OCI-LY7 (cell line): ENCODE results near the gene LRPAP1. TPM values are rescaled to one million over a fixed set of nuclear protein-coding genes. Genes with fewer than 3 reads are reported as not detected.

Experiments
- BruUV-seq: library from RNA; stranded (reverse); fragments of 400-500 nt; replicated peaks from 2 replicates; lab custom pipeline; 2021; lab: Mats Ljungman, UMichigan
- CTCF ChIA-PET: fragments of 300-600 bp; sonication (Branson Sonifier 250); formaldehyde crosslinking; loops from one replicate; lab custom pipeline; 2022; ENCODE audit warnings: antibody characterized with exemption; ENCODE audit not compliant: unreplicated experiment; lab: Charles Lee
- POLR2A ChIA-PET: fragments of 300-600 bp; sonication (Branson Sonifier 250); formaldehyde crosslinking; loops from one replicate; lab custom pipeline; 2022; ENCODE audit warnings: antibody characterized with exemption; lab: Charles Lee
- DNase-seq: peaks from one replicate; pipeline ENCODE4 v3.0.0-alpha.2; 2015; ENCODE audit warnings: low spot score
- H2AFZ ChIP-seq: fragments of 200-600 bp; sonication (generic), shearing (Covaris generic); 2 replicates; pipeline ENCODE4 v1.6.1; 2014; ENCODE audit warnings: mild to moderate bottlenecking, antibody characterized with exemption, low read length, moderate library complexity
- H3K27ac ChIP-seq: fragments of 200-600 bp; sonication (generic); 2 replicates; pipeline ENCODE4 v1.5.1; 2014; ENCODE audit warnings: mixed run types, low read depth, mild to moderate bottlenecking, moderate library complexity, low read length, inconsistent platforms; ENCODE audit not compliant: poor library complexity, severe bottlenecking
- H3K36me3 ChIP-seq: fragments of 200-600 bp; sonication (generic); 2 replicates; pipeline ENCODE4 v1.6.1; 2014; ENCODE audit warnings: mild to moderate bottlenecking, antibody characterized with exemption, low read length, moderate library complexity, mixed read lengths; ENCODE audit not compliant: insufficient read depth
- H3K4me1 ChIP-seq: fragments of 200-600 bp; sonication (generic); 2 replicates; pipeline ENCODE4 v1.5.1; 2014; ENCODE audit warnings: mild to moderate bottlenecking, low read length; ENCODE audit not compliant: insufficient read depth, poor library complexity, severe bottlenecking
- H3K4me2 ChIP-seq: fragments of 200-600 bp; sonication (generic); 2 replicates; pipeline ENCODE4 v1.6.1; 2014; ENCODE audit warnings: mild to moderate bottlenecking, low read length
- H3K4me3 ChIP-seq: fragments of 200-600 bp; sonication (generic); 2 replicates; pipeline ENCODE4 v1.5.1; 2014; ENCODE audit warnings: mild to moderate bottlenecking, low read depth, low read length; ENCODE audit not compliant: poor library complexity, severe bottlenecking
- H3K79me2 ChIP-seq: fragments of 200-600 bp; sonication (generic); 2 replicates; pipeline ENCODE4 v1.6.1; 2016; ENCODE audit warnings: low read depth, mild to moderate bottlenecking, low read length, moderate library complexity, mixed read lengths; ENCODE audit not compliant: insufficient read depth
- H3K9me2 ChIP-seq: fragments of 200-600 bp; sonication (generic); 2 replicates; pipeline ENCODE4 v1.6.1; 2016; ENCODE audit warnings: mild to moderate bottlenecking, low read length, mixed read lengths; ENCODE audit not compliant: insufficient read depth
- H3K9me3 ChIP-seq: fragments of 200-600 bp; sonication (generic); 2 replicates; pipeline ENCODE4 v1.6.1; 2014; ENCODE audit warnings: mild to moderate bottlenecking, mixed run types, low read length, mixed read lengths
- H4K20me1 ChIP-seq: fragments of 200-600 bp; sonication (generic); 2 replicates; pipeline ENCODE4 v1.6.1; 2014; ENCODE audit warnings: mild to moderate bottlenecking, antibody characterized with exemption, low read length, moderate library complexity, mixed read lengths; ENCODE audit not compliant: insufficient read depth
- CTCF ChIP-seq: fragments of 200-600 bp; sonication (generic); conservative IDR thresholded peaks from 2 replicates; pipeline ENCODE4 v1.5.1; 2014; ENCODE audit warnings: mild to moderate bottlenecking, antibody characterized with exemption, low read length, moderate library complexity, mixed read lengths
- EZH2phosphoT487 ChIP-seq: fragments of 200-600 bp; sonication (generic); IDR thresholded peaks from 2 replicates; pipeline ENCODE4 v1.6.1; 2018; ENCODE audit warnings: low read depth, borderline replicate concordance, mild to moderate bottlenecking, mixed run types, antibody characterized with exemption, low read length, moderate library complexity, mixed read lengths
- intact Hi-C: fragments of 100-400 bp; cut with micrococcal nuclease; formaldehyde crosslinking; loops from one replicate; pipeline ENCODE4 v1.10.0; 2022; ENCODE audit not compliant: unreplicated experiment
- total RNA-seq, 2 experiments: library from RNA; depleted of rRNA in 1 of 2; stranded (reverse); fragments of >200 nt in 1 of 2; shearing (Covaris generic) in 1 of 2; gene quantifications; 2 replicates each; pipeline ENCODE4 v1.2.3, GENCODE V29; 2014 to 2022

LRPAP1 gene
- total RNA-seq, 2 experiments from 2014 or later: 46.2 to 54.7 TPM

- no TSS peak for BruUV-seq
- H3K36me3 ChIP-seq: no peaks in the 10 kb centered on the region
Measured at GRCh38 chr4:3473996-3474765, 58.0 kb downstream of the LRPAP1 start.

GRCh38 chr4:3473181-3473950 lies 58.9 kb downstream of the LRPAP1 start:
- ChIA-PET POLR2A (no interaction called here), CTCF (interaction anchor here (0.5 to 0.7 kb wide), 2 partner anchors 12 to 134 kb away, joined by 3 to 6 read pairs; no protein-coding TSS in a partner anchor)
- Histone ChIP-seq H2AFZ (no peak overlapping the region), H3K36me3 (no peaks in the 10 kb centered on the region), H3K9me2 (no peaks in the 10 kb centered on the region), H3K4me3 (no peak overlapping the region), H3K4me1 (no peaks in the 10 kb centered on the region), H3K79me2 (no peaks in the 10 kb centered on the region), H3K9me3 (0 out of 2 replicates have a peak, but pooled peaks cover 3% of the 10 kb centered on the region), H3K4me2 (no peak overlapping the region), H3K27ac (no peak overlapping the region), H4K20me1 (no peaks in the 10 kb centered on the region)
- TF ChIP-seq EZH2phosphoT487: no peak
- no peak for DNase-seq
- BruUV-seq: no TSS peak
- intact Hi-C loops: no loop called here

More at GRCh38 chr4:3473996-3474765, 58.0 kb downstream of the LRPAP1 start:
- Histone ChIP-seq H3K9me3 (no peaks in the 10 kb centered on the region), H4K20me1 (no peaks in the 10 kb centered on the region), H2AFZ (no peak overlapping the region), H3K27ac (no peak overlapping the region), H3K4me3 (no peak overlapping the region), H3K79me2 (no peaks in the 10 kb centered on the region), H3K9me2 (no peaks in the 10 kb centered on the region), H3K4me2 (no peak overlapping the region), H3K4me1 (no peaks in the 10 kb centered on the region)
- CTCF ChIA-PET: interaction anchor here (0.5 to 0.7 kb wide), 2 partner anchors 11 to 135 kb away, joined by 3 to 6 read pairs; no protein-coding TSS in a partner anchor
- POLR2A ChIA-PET: no interaction called here
- TF ChIP-seq CTCF: no peak
- TF ChIP-seq EZH2phosphoT487: no peak
- no peak for DNase-seq
- intact Hi-C loops: no loop called here

GRCh38 chr4:3472411-3473141 lies 59.6 kb downstream of the LRPAP1 start:
- H3K9me2 ChIP-seq: no peaks in the 10 kb centered on the region
- BruUV-seq: no TSS peak
- no peak overlapping the region for H3K4me2 ChIP-seq
- 0 out of 2 replicates have a peak, but pooled peaks cover 3% of the 10 kb centered on the region for H3K9me3 ChIP-seq
- H2AFZ ChIP-seq: no peak overlapping the region
- H3K27ac ChIP-seq: no peak overlapping the region
- no peaks in the 10 kb centered on the region for H3K36me3 ChIP-seq
- H3K79me2 ChIP-seq: no peaks in the 10 kb centered on the region
- H4K20me1 ChIP-seq: no peaks in the 10 kb centered on the region
- TF ChIP-seq EZH2phosphoT487 (no peak), CTCF (no peak)
- ChIA-PET CTCF (interaction anchor here (1.3 kb wide), 1 partner anchor 8 kb away, joined by 3 read pairs; no protein-coding TSS in a partner anchor), POLR2A (no interaction called here)
- intact Hi-C loops: no loop called here
- no peak overlapping the region for H3K4me3 ChIP-seq
- no peak for DNase-seq
- no peaks in the 10 kb centered on the region for H3K4me1 ChIP-seq
